ENCODE results near the gene ZC3H18. TPM values are rescaled to one million over a fixed set of nuclear protein-coding genes. Genes with fewer than 3 reads are reported as not detected.

Gene ZC3H18
- total RNA-seq, 1 experiment from 2014 or later = 57.8 TPM

DNA sequence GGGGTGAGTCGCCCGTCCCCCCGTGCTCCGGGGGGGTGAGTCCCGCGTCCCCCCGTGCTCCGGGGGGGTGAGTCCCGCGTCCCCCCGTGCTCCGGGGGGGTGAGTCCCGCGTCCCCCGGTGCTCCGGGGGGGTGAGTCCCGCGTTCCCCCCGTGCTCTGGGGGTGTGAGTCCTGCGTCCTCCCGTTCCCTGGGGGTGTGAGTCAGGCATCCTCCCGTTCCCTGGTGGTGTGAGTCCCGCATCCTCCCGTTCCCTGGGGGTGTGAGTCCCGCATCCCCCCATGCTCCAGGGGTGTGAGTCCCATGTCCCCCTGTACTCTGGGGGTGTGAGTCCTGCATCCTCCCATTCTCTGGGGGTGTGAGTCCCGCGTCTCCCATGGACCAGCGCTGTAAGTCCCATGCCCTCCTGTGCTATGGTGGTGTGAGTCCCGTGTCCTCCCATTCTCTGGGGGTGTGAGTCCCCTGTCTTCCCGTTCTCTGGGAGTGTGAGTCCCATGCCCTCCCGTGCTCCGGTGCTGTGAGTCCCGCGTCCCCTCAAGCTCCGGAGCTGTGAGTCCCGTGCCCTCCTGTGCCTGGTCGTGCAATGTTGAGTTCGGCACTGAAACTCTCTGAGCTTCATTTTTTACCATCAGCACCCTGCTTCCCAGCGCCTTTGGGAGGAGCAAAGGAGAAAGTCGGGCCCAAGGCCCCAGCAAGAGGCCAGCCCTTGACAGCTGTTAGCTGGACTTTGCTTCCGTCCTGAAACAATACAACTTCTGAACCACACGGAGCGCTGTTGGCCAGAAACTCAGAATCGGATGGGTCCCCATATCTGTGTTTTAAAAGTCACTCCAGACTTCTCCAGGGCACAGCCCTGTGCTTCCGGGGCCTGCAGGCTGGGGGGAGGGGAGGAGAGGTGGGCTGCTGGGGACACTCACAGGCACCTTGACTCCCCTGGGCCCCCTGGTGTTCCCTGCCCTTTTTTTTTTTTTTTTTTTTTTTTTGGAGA is 11.5 kb upstream of the ZC3H18 start:
- Histone ChIP-seq H3K4me1 (ENCODE audit: control insufficient read depth in 1 of 2, insufficient read depth in 2 of 2, low read length in 2 of 2) (peaks cover 10 to 24% of the 10 kb centered on the region in 2 experiments; a peak in 3 of 4 replicates), H3K79me2 (ENCODE audit: insufficient read depth, low read length) (no peaks in the 10 kb centered on the region), H3K4me3 (replicated peaks in 1 of 2; ENCODE audit: low read depth in 1 of 2, low read length in 2 of 2) (no peak overlapping the region), H2AFZ (ENCODE audit: low read depth, low read length, poor library complexity, severe bottlenecking) (no peak overlapping the region), H3K27ac (ENCODE audit: low read depth, low read length) (no peak overlapping the region), H3K9ac (ENCODE audit: low read length) (no peak overlapping the region), H3K27me3 (ENCODE audit: insufficient read depth, low read length) (peaks cover 2% of the 10 kb centered on the region; the same call in 1 of the 2 replicates), H3K36me3 (ENCODE audit: control insufficient read depth in 1 of 2, insufficient read depth in 2 of 2, low read length in 2 of 2) (no peaks in the 10 kb centered on the region), H4K20me1 (ENCODE audit: insufficient read depth) (no peaks in the 10 kb centered on the region), H3K9me2 (ENCODE audit: insufficient read depth) (no peaks in the 10 kb centered on the region), H3K4me2 (ENCODE audit: low read length) (peak overlapping the region; percentile 31), H3K9me3 (ENCODE audit: control insufficient read depth in 1 of 2, insufficient read depth in 1 of 2, low read depth in 1 of 2, low read length in 2 of 2) (peaks cover 0 to 5% of the 10 kb centered on the region in 2 experiments; a peak in 1 of 4 replicates)
- CTCF ChIA-PET = interaction anchor here (0.7 to 3.5 kb wide), 8 partner anchors 9 to 634 kb away, joined by 3 to 13 read pairs (median 4); partner anchors contain the start of gene ZC3H18
- peak; percentile 64 for DNase-seq (ENCODE audit: low read depth, low spot score)
- peak; percentile 78 for ATAC-seq
- BruUV-seq (replicated peaks) = no TSS peak
- RAD21 ChIA-PET (ENCODE audit: low non-redundant PET in 1 of 2, low total read pairs in 2 of 2, uncharacterized antibody in 2 of 2, unreplicated experiment in 2 of 2) = no interaction called here
- intact Hi-C loops (cut with micrococcal nuclease) = no loop called here
- TF ChIP-seq EZH2phosphoT487 (IDR thresholded peaks at IDR 0.05; ENCODE audit: borderline replicate concordance) = no peak
- TF ChIP-seq POLR2AphosphoS5 (IDR thresholded peaks at IDR 0.05; ENCODE audit: low read depth, low read length) = 0 out of 2 replicates have a peak, but pooled peaks have one; percentile 32
- TF ChIP-seq, protein P1, sequence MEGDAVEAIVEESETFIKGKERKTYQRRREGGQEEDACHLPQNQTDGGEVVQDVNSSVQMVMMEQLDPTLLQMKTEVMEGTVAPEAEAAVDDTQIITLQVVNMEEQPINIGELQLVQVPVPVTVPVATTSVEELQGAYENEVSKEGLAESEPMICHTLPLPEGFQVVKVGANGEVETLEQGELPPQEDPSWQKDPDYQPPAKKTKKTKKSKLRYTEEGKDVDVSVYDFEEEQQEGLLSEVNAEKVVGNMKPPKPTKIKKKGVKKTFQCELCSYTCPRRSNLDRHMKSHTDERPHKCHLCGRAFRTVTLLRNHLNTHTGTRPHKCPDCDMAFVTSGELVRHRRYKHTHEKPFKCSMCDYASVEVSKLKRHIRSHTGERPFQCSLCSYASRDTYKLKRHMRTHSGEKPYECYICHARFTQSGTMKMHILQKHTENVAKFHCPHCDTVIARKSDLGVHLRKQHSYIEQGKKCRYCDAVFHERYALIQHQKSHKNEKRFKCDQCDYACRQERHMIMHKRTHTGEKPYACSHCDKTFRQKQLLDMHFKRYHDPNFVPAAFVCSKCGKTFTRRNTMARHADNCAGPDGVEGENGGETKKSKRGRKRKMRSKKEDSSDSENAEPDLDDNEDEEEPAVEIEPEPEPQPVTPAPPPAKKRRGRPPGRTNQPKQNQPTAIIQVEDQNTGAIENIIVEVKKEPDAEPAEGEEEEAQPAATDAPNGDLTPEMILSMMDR (IDR thresholded peaks at IDR 0.05 in 2 of 3, conservative IDR thresholded peaks at IDR 0.05 in 1 of 3; ENCODE audit: borderline replicate concordance in 1 of 3, insufficient read depth in 1 of 3, low read depth in 2 of 3, low read length in 2 of 3) = peak; percentile 43 to 67 (median 66); a peak in 5 of 6 replicates
- POLR2A ChIA-PET = interaction anchor here (0.7 to 1.1 kb wide), 2 partner anchors 11 to 601 kb away, joined by 3 to 8 read pairs; partner anchors contain the start of gene ZC3H18
